Left forelimb (tissue), 1 donor: ENCODE data around the gene FXYD3.
A peak's percentile ranks its signal among the peaks of the same experiment; 100 is the strongest.

Source experiments
- DNase-seq: peaks from one replicate; pipeline ENCODE4 v3.0.0-alpha.2; 2018; ENCODE audit warnings: low spot score

The FXYD3 gene

DNA sequence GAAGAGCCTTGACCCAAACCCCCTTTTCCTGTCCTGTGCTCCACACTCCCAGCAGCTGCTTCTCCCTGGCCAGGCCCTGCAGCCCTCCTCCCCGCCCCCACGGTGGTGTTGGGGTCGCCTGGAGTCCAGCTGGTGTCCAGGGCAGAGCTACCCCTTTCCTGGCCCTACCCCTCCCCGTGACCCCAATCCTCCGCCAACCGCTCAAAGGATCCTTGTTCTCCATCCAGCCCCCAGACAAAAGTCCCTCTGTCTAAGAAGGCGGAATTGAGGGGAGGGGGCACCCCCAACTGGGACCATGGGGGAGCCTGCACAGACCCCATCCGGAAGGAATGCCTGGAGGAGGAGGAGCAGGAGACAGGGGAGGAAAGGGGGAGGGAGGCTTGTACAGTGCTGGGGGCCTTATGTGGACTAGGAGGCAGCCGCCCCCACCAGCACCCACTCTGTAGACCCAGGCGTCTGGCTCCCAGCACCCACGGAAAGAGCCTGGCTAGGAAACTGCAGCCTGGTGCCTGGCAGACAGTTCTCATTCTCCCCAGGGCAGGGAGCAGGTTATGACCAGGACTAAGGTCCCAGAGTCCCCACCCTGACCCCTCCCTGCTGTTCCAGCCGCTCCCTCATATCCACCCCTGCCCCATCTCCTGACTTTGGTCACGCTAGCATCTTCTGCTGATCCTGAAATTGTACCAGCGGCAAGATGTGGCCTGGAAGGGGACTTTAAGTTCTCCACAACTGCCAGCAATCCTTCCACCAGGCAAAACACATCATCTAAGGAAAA, at the start of gene FXYD3:
FXYD3 (plus strand) TSS at position 647 of the 775 bp plus-strand sequence. CDS start 3,554 bp downstream, outside the sequence.
- DNase-seq: no peak

- no peak for DNase-seq
Measured at GRCh38 chr19:35066121-35066520, 49.5 kb upstream of the FXYD3 start.

- DNase-seq: peak; percentile 87
Measured at GRCh38 chr19:35066691-35067563, 48.7 kb upstream of the FXYD3 start.

- DNase-seq: no peak
Measured at GRCh38 chr19:35068941-35069634, 46.5 kb upstream of the FXYD3 start.

DNA sequence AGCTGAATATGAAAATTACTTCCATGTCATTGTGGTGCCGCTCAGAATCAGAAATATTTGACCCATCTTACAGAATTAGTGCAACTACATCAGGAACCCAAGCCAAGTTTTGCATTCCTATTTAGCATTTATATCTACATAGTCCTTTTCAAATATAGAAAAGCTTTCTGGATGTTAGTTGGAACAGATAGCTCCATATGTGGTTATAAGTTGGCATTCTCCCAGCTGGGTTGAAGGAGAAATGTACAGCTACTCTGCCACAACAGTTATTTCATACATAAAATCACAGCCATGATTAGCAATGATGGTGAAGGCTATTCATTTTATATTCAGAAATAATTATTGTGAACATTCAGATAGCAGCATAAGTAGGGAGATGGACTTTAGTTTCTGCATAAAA, 45.9 kb upstream of the FXYD3 start:
- no peak for DNase-seq

DNA sequence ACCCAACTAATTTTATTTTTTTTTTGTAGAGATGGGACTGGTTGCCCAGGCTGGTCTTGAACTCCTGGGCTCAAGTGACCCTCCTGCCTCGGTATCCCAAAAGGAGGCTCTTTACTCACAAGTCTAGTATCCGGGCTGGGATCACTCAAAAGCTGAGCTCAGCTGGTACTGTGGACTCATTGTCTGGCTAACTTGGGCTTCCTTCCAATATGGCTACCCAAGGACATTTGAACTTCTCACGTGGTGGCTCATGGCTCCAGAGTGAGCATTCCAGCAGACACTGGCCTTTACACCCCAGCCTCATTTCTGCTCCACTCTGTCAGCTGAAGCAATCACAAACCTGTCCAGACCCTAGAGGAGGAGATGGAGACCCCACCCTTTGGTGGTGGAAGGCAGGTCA, 45.2 kb upstream of the FXYD3 start:
- DNase-seq: no peak

DNA sequence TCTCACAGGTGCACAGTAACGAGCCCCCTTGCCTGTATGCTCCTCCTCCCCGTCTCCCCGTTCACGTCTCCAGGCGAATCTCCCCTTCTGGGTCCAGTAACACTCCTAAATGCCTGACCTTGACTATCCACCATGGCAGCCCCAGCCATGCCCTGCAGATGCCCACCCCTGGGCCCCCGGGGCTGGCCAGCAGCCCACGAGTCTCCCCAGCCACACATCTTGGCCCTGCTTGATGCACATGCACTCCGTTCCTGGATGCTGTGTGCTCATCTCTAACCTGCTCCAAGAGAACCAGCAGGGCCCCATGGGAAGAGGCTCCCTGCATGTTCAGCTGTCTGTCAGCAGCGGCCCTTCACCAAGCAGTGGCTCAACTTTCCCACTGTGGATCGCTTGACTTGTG, 42.1 kb upstream of the FXYD3 start:
- no peak for DNase-seq

DNA sequence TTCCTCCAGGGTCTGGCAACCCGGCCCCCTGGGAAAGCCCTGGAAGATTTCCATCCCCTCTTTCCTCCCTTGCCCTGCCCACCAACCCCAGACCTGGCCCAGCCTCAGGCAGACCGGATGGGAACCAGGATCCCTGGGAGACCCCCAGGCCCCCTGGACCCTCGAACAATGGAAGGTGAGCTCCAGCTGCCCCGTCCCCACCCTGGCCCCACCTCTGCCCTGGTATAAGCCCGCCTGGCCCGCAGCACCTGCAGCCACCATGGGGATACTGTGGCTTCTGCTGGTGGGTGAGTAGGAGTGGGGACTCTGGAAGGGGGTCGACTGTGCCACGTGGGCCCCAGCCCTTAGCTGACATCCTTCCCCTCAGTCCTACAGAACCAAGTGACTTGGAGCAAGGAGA, 41.7 kb upstream of the FXYD3 start:
- no peak for DNase-seq

- no peak for DNase-seq
Measured at GRCh38 chr19:35074426-35075201, 41.0 kb upstream of the FXYD3 start.

DNA sequence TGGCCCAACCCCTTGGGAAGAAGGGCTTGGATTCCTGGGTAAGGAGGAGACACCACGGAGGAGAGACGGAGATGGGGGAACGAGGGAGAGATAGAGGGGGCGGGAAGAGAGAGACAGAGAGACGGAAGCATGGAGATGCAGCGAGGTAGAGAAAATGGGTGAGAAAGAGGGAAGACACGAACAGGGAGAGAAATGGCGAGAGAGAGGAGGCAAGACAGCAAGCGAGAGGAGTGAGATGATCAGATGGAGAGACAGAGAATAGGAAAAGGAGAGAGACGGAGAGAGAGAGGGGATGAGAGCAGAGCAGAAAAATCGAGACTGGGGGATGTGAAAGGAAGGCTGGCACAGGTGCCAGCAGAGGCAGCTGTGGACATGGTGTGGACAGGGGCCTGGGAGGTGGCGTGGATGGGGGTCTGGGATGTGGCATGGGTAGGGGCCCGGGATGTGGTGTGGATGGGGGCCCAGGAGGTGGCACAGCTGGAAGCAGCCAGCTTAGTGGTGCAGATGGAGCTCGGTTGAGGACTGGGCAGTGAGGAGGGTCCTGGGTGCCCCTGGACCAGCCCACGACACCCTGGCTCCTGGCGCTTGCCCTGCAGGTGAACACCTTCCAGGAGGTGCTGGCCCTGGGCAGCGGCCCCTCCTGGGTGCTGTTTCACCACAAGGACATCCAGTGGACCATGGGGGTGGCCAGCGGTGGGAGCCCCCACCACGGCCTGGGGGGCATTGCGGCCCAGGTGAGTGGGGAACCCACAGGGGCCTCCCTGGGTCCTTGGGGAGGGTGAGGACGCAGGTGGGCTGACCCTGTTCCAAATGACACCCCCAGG, 40.2 kb upstream of the FXYD3 start:
- no peak for DNase-seq

DNA sequence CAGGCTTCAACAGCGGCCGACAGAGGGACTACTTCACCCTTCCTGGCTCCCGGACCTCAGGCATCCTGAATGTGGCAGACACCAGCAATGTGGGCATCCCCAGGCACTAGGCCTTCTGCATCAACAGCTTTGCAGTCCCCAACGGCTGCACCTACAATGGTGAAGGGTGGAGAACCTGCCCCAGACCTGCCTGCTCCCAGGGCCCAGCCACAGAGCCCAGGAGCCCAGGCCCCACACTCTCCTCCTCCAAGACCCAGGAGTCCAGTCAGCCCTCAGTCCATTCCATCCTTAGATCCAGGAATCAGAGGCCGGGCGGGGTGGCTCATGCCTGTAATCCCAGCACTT, 39.6 kb upstream of the FXYD3 start:
- no peak for DNase-seq

- DNase-seq: no peak
Measured at GRCh38 chr19:35076657-35077056, 39.0 kb upstream of the FXYD3 start.

- no peak for DNase-seq
Measured at GRCh38 chr19:35077411-35078223, 38.0 kb upstream of the FXYD3 start.

- no peak for DNase-seq
Measured at GRCh38 chr19:35079826-35080225, 35.8 kb upstream of the FXYD3 start.

- DNase-seq: no peak
Measured at GRCh38 chr19:35080613-35081170, 34.9 kb upstream of the FXYD3 start.

DNA sequence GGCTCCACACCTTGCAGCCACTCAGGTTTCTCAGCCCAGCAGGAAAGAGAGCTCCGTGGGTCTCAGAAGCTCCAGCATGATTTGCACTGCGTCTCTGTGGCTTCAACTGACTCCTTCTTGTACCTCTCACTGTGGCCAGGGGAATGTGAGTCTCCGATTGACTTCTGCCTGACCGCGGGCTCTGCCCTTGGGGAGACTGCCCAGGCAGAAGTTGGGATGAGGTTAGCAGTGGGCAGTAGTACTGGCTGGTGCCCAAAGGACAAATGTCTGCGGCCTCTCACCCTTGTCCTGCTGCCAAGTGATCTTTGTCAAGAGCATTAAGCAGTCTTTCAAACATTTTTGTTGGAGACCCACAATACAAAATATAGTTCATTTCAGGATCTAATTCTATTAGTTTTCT, 34.4 kb upstream of the FXYD3 start:
- no peak for DNase-seq

- DNase-seq: no peak
Measured at GRCh38 chr19:35083691-35084508, 31.7 kb upstream of the FXYD3 start.

DNA sequence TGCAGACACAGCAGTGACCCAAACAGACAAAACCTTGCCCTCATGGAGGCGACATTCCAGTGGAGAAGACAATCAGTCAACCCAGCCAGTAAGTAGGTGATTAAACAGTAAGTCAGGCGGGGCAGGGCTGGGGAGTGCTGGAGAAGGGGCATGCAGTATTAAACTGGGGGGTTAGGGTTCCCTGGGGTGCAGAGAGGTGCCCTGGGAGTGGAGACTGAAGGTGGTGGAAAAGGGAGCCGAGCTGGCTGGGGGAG, 31.2 kb upstream of the FXYD3 start:
- no peak for DNase-seq

- no peak for DNase-seq
Measured at GRCh38 chr19:35085947-35086346, 29.7 kb upstream of the FXYD3 start.
